HepG2 (cell line): Measurements from ENCODE around the gene CIROP. TPM values are rescaled to one million over a fixed set of nuclear protein-coding genes. Genes with fewer than 3 reads are reported as not detected.

Experiments used
- ATAC-seq: fragments of 200-7000 bp; cut with Tn5 transposase; 3 replicates; pipeline ENCODE4 v1.9.1; 2020; ENCODE audit warnings: mild to moderate bottlenecking, moderate library complexity
- BruUV-seq: library from RNA; stranded (reverse); fragments of 400-500 nt; replicated peaks from 2 replicates; lab custom pipeline; 2021; lab: Mats Ljungman, UMichigan
- CTCF ChIA-PET: fragments of 300-600 bp; formaldehyde crosslinking; extraction: SDS; loops from one replicate; lab custom pipeline; 2021; ENCODE audit warnings: low total read pairs, inconsistent platforms, low intra/inter-chr PET ratio; lab: Yijun Ruan, JAX
- POLR2A ChIA-PET: fragments of 350-600 bp; sonication (Branson Sonifier 250); formaldehyde crosslinking; loops from one replicate; lab custom pipeline; 2020; ENCODE audit warnings: antibody characterized with exemption, inconsistent platforms; lab: Yijun Ruan, JAX
- DNase-seq: peaks from one replicate; pipeline ENCODE4 v3.0.0-alpha.2; 2015; ENCODE audit warnings: low spot score
- FAIRE-seq: peaks from 3 replicates; lab custom pipeline; 2011; peaks lifted over from hg19 to GRCh38; lab: Jason Lieb, UNC
- H2AFZ ChIP-seq: one replicate; pipeline ENCODE4 v1.6.1; 2011; ENCODE audit warnings: low read length, inconsistent platforms
- H3K27ac ChIP-seq: fragments of 300-600 bp; 3 replicates; pipeline ENCODE4 v1.8.0; 2011; ENCODE audit warnings: mixed run types, mild to moderate bottlenecking, mixed read lengths, low read length, inconsistent platforms; ENCODE audit not compliant: insufficient read depth; ENCODE audit errors: extremely low read length
- H3K27me3 ChIP-seq, 2 experiments: fragments of 200-600 bp in 1 of 2; 2 replicates in 1 of 2; 3 replicates in 1 of 2; pipeline versions ENCODE4 v1.6.0 to v1.8.0; 2011; ENCODE audit warnings: low read length in 2 of 2, mild to moderate bottlenecking in 2 of 2, moderate library complexity in 2 of 2, inconsistent platforms in 1 of 2; ENCODE audit not compliant: insufficient read depth in 2 of 2, control insufficient read depth in 1 of 2
- H3K36me3 ChIP-seq, 2 experiments: fragments of 200-600 bp in 1 of 2; replicated peaks in 1 of 2; 2 replicates in 1 of 2; 3 replicates in 1 of 2; pipeline versions ENCODE4 v1.5.1 to v1.8.0; 2011; ENCODE audit warnings: low read length in 2 of 2, inconsistent platforms in 1 of 2; ENCODE audit not compliant: insufficient read depth in 2 of 2, control insufficient read depth in 1 of 2
- H3K4me1 ChIP-seq: 2 replicates; pipeline ENCODE4 v1.5.1; 2012; ENCODE audit warnings: low read length, inconsistent platforms; ENCODE audit not compliant: insufficient read depth
- H3K4me2 ChIP-seq: 2 replicates; pipeline ENCODE4 v1.6.0; 2011; ENCODE audit warnings: low read depth, low read length, inconsistent platforms
- H3K4me3 ChIP-seq, 3 experiments: fragments of 200-600 bp in 1 of 3; sonication (generic), shearing (Covaris generic) in 1 of 3; replicated peaks in 1 of 3; 2 replicates each; pipeline ENCODE4 v1.5.1; 2011 to 2016; ENCODE audit warnings: low read length in 3 of 3, inconsistent platforms in 2 of 3, low read depth in 2 of 3, mild to moderate bottlenecking in 2 of 3, control low read depth in 1 of 3, mixed read lengths in 1 of 3; ENCODE audit not compliant: insufficient read depth in 1 of 3
- H3K79me2 ChIP-seq: one replicate; pipeline ENCODE4 v1.6.1; 2011; ENCODE audit warnings: low read length, inconsistent platforms; ENCODE audit not compliant: insufficient read depth
- H3K9ac ChIP-seq: 2 replicates; pipeline ENCODE4 v1.6.0; 2011; ENCODE audit warnings: mild to moderate bottlenecking, low read depth, low read length, inconsistent platforms; ENCODE audit not compliant: insufficient read depth
- H3K9me3 ChIP-seq: 2 replicates; pipeline ENCODE4 v1.5.1; 2012; ENCODE audit warnings: mild to moderate bottlenecking, low read length
- H4K20me1 ChIP-seq: 2 replicates; pipeline ENCODE4 v1.6.0; 2011; ENCODE audit warnings: inconsistent platforms, mild to moderate bottlenecking, low read length, moderate library complexity; ENCODE audit not compliant: insufficient read depth
- FOXK2 ChIP-seq: fragments of 450-650 bp; IDR thresholded peaks from 2 replicates; pipeline ENCODE4 v1.6.1; 2016
- HNRNPH1 ChIP-seq: fragments of 200-400 bp; formaldehyde crosslinking; optimal IDR thresholded peaks from 2 replicates; pipeline ENCODE3; 2017; ENCODE audit warnings: mild to moderate bottlenecking, low read depth, low read length
- NFE2 ChIP-seq: sonication (generic); formaldehyde crosslinking; IDR thresholded peaks from 2 replicates; pipeline ENCODE4 v1.4.0; 2020; ENCODE audit warnings: missing genetic modification reagents
- RBFOX2 ChIP-seq: fragments of 200-400 bp; formaldehyde crosslinking; IDR thresholded peaks from 2 replicates; pipeline ENCODE4 v1.6.1; 2017; ENCODE audit warnings: low read depth, mild to moderate bottlenecking, low read length
- ZNF335 ChIP-seq: sonication (generic); formaldehyde crosslinking; IDR thresholded peaks from 2 replicates; pipeline ENCODE4 v1.4.0; 2020; ENCODE audit warnings: missing genetic modification reagents
- ZNF552 ChIP-seq: sonication (generic); formaldehyde crosslinking; IDR thresholded peaks from 2 replicates; pipeline ENCODE4 v1.9.0; 2022; ENCODE audit warnings: missing genetic modification reagents, mild to moderate bottlenecking, borderline replicate concordance
- ZNF567 ChIP-seq: sonication (generic); formaldehyde crosslinking; IDR thresholded peaks from 2 replicates; pipeline ENCODE4 v1.8.1; 2023; ENCODE audit warnings: mild to moderate bottlenecking, missing genetic modification reagents, borderline replicate concordance
- WGBS: methylation state at CpG from one replicate; pipeline ENCODE4 v1.1.6; 2017; ENCODE audit warnings: low lambda C conversion rate; 5-methylcytosine and 5-hydroxymethylcytosine counted together
- in situ Hi-C: cut with HindIII; loops from 2 replicates; pipeline ENCODE4 v1.10.0; 2017; ENCODE audit warnings: low pct_unique_long_range_greater_than_20kb; ENCODE audit not compliant: extremely low pct_ligation_motif_present
- intact Hi-C: fragments of 100-400 bp; cut with micrococcal nuclease; formaldehyde crosslinking; loops from one replicate; pipeline ENCODE4 v1.10.0; 2022; ENCODE audit not compliant: unreplicated experiment
- polyA plus RNA-seq, 8 experiments: library from polyadenylated mRNA; depleted of rRNA in 3 of 8; stranded (reverse) in 7 of 8; unstranded in 1 of 8; fragments of >200 nt; fragmentation: Illumina TruSeq in 4 of 8; extraction: Trizol in 4 of 8; gene quantifications; 2 replicates each; pipeline versions ENCODE4 v1.2.1 to v1.2.3, GENCODE V29; 2011 to 2016; ENCODE audit warnings: low read depth in 4 of 8, missing spikeins in 1 of 8, mixed read lengths in 1 of 8; ENCODE audit not compliant: insufficient read depth in 1 of 8
- total RNA-seq, 5 experiments: library from RNA; depleted of rRNA; stranded (reverse); fragments of >200 nt; fragmentation: Illumina TruSeq; extraction: Trizol; gene quantifications; 2 replicates each; pipeline ENCODE4 v1.2.3, GENCODE V29; 2016; ENCODE audit warnings: low read depth in 1 of 5

CIROP gene
- total and polyA plus RNA-seq, 2 of the 13 experiments (the other 11 are each of a cell fraction or from before 2014, with no cell fraction given), result 0.07 TPM; not detected in 1

DNA sequence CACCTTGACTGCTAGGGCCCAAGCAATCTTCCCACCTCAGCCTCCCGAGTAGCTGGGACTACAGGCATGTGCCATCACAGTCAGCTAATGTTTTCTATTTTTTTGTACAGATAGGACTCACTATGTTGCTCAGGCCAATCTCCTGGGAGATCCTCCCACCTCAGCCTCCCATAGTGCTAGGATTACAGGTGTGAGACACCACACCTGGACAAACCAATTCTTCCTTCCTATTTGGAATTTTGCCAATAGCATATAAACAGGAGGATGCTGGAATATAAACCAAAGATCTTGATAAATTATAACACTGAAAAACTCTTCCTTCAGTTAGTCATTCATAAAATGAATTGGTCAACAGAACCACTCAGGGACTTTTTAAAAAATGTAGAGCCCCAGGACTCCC, 18.2 kb downstream of the CIROP start:
- H3K36me3 ChIP-seq, result peaks cover 52 to 96% of the 10 kb centered on the region in 2 experiments

DNA sequence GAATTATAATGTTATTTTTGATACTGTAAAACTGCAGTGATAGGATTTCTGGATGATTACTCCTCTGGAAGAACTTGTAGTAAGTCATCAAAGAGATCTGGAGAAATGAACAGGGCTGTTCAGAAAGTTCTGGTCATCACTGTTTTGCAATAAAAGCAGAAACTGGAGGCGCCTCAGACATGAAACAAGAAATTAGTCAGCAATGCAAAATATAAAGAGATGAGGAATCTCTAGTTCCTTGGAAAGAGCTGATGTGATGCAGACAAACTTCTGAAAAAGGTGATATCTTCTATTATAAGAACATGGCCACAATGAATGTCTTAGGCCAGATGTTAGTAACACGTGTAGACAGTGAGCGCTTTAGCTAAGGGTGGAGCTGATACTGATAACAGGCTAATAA, 19.3 kb downstream of the CIROP start:
- intact Hi-C loops, result no loop called here
- H3K36me3 ChIP-seq, result peaks cover 52 to 98% of the 10 kb centered on the region in 2 experiments
- POLR2A ChIA-PET, result interaction anchor here (1.8 to 5.2 kb wide), 2 partner anchors 10 to 13 kb away, joined by 7 to 51 read pairs; partner anchors contain the start of genes ACIN1 and C14orf119
- no peak for TF ChIP-seq NFE2 (CRISPR knock-in tag)
- no peak for TF ChIP-seq ZNF335 (CRISPR knock-in tag)
- no peak for TF ChIP-seq ZNF552 (CRISPR knock-in tag)
- TF ChIP-seq FOXK2, result no peak
- TF ChIP-seq ZNF567 (CRISPR knock-in tag), result no peak
- in situ Hi-C loops, result no loop called here
- H3K4me1 ChIP-seq, result no peaks in the 10 kb centered on the region
- H2AFZ ChIP-seq, result no peak overlapping the region
- no peak overlapping the region for H3K4me2 ChIP-seq
- H3K4me3 ChIP-seq, result no peak overlapping the region
- H3K79me2 ChIP-seq, result peaks cover 10% of the 10 kb centered on the region
- H3K9me3 ChIP-seq, result no peaks in the 10 kb centered on the region
- DNase-seq (no peak), FAIRE-seq (no peak), ATAC-seq (no peak)
- CTCF ChIA-PET, result no interaction called here
- 95% methylated on average over 3 of the region's 3 CpGs for WGBS
- H4K20me1 ChIP-seq, result peaks cover 5% of the 10 kb centered on the region; the same call in 1 of the 2 replicates
- H3K9ac ChIP-seq, result no peak overlapping the region
- BruUV-seq, result no TSS peak
- no peaks in the 10 kb centered on the region for H3K27me3 ChIP-seq
- H3K27ac ChIP-seq, result no peak overlapping the region

More for the DNA sequence above, 18.2 kb downstream of the CIROP start:
- no peak for ATAC-seq
- in situ Hi-C loops, result no loop called here
- POLR2A ChIA-PET, result interaction anchor here (5.2 kb wide), 1 partner anchor 8 kb away, joined by 51 read pairs; the partner anchor contains the start of genes ACIN1 and C14orf119
- FAIRE-seq, result no peak
- Histone ChIP-seq H3K79me2 (peaks cover 18% of the 10 kb centered on the region), H3K4me1 (no peaks in the 10 kb centered on the region), H3K9ac (no peak overlapping the region), H3K4me2 (no peak overlapping the region), H3K4me3 (no peak overlapping the region), H2AFZ (no peak overlapping the region), H3K9me3 (no peaks in the 10 kb centered on the region), H3K27ac (no peak overlapping the region), H4K20me1 (peaks cover 5% of the 10 kb centered on the region; the same call in 1 of the 2 replicates), H3K27me3 (no peaks in the 10 kb centered on the region)
- CTCF ChIA-PET, result interaction anchor here (1.5 kb wide), 1 partner anchor 17 kb away, joined by 3 read pairs; no protein-coding TSS in a partner anchor
- BruUV-seq, result no TSS peak
- no peak for DNase-seq
- intact Hi-C loops, result no loop called here
- 100% methylated on average over 1 of the region's 1 CpG for WGBS
- TF ChIP-seq RBFOX2, result 0 out of 2 replicates have a peak, but pooled peaks have one; percentile 4
- no peak for TF ChIP-seq HNRNPH1
